ENCODE data around the gene AMOTL2.

DNA sequence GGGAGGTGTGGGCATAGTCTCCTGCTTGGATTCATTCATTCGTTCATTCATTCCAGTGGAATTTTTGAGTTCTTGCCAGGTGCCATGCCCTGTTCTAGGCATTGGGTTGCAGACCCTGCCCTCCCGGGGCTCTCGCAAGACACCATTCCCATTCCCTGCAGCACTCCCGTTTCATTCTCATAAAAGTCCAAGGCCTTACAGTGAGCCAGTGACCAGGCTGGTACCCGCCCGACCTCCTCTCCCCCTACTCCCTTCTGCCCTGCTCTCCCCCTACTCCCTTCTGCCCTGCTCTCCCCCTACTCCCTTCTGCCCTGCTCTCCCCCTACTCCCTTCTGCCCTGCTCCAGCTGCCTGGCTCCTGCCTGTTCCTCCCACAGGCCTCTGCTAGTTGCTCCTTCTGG lies 41.9 kb downstream of the AMOTL2 start:
- TF ChIP-seq, protein P1, sequence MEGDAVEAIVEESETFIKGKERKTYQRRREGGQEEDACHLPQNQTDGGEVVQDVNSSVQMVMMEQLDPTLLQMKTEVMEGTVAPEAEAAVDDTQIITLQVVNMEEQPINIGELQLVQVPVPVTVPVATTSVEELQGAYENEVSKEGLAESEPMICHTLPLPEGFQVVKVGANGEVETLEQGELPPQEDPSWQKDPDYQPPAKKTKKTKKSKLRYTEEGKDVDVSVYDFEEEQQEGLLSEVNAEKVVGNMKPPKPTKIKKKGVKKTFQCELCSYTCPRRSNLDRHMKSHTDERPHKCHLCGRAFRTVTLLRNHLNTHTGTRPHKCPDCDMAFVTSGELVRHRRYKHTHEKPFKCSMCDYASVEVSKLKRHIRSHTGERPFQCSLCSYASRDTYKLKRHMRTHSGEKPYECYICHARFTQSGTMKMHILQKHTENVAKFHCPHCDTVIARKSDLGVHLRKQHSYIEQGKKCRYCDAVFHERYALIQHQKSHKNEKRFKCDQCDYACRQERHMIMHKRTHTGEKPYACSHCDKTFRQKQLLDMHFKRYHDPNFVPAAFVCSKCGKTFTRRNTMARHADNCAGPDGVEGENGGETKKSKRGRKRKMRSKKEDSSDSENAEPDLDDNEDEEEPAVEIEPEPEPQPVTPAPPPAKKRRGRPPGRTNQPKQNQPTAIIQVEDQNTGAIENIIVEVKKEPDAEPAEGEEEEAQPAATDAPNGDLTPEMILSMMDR (optimal IDR thresholded peaks at IDR 0.05 in 1 of 3, IDR thresholded peaks at IDR 0.05 in 1 of 3, conservative IDR thresholded peaks at IDR 0.05 in 1 of 3; ENCODE audit: extremely low read depth in 1 of 3, insufficient read depth in 2 of 3, low read length in 3 of 3), result no peak
- TF ChIP-seq EZH2 (IDR thresholded peaks at IDR 0.05; ENCODE audit: low read length), result no peak

All from keratinocyte (primary cell).